IPS-18a (cell line): Measurements from ENCODE around the gene B3GAT2.
A peak's percentile ranks its signal among the peaks of the same experiment; 100 is the strongest.

Source experiments
- H3K27ac ChIP-seq: one replicate; pipeline ENCODE4 v1.5.1; 2013; ENCODE audit warnings: low read length
- H3K27me3 ChIP-seq: one replicate; pipeline ENCODE4 v1.6.1; 2013; ENCODE audit warnings: mild to moderate bottlenecking, low read length; ENCODE audit not compliant: control insufficient read depth, insufficient read depth
- H3K36me3 ChIP-seq: one replicate; pipeline ENCODE4 v1.6.1; 2013; ENCODE audit warnings: low read depth, low read length; ENCODE audit not compliant: control insufficient read depth
- H3K4me1 ChIP-seq: one replicate; pipeline ENCODE4 v1.6.1; 2013; ENCODE audit warnings: low read depth, low read length; ENCODE audit not compliant: control insufficient read depth
- H3K4me3 ChIP-seq: one replicate; pipeline ENCODE4 v1.5.1; 2013; ENCODE audit warnings: low read length
- H3K9ac ChIP-seq: one replicate; pipeline ENCODE4 v1.6.1; 2013; ENCODE audit warnings: mild to moderate bottlenecking, low read length, moderate library complexity
- H3K9me3 ChIP-seq: one replicate; pipeline ENCODE4 v1.6.1; 2013; ENCODE audit warnings: low read depth, low read length; ENCODE audit not compliant: control insufficient read depth

B3GAT2 gene, protein sequence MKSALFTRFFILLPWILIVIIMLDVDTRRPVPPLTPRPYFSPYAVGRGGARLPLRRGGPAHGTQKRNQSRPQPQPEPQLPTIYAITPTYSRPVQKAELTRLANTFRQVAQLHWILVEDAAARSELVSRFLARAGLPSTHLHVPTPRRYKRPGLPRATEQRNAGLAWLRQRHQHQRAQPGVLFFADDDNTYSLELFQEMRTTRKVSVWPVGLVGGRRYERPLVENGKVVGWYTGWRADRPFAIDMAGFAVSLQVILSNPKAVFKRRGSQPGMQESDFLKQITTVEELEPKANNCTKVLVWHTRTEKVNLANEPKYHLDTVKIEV

DNA sequence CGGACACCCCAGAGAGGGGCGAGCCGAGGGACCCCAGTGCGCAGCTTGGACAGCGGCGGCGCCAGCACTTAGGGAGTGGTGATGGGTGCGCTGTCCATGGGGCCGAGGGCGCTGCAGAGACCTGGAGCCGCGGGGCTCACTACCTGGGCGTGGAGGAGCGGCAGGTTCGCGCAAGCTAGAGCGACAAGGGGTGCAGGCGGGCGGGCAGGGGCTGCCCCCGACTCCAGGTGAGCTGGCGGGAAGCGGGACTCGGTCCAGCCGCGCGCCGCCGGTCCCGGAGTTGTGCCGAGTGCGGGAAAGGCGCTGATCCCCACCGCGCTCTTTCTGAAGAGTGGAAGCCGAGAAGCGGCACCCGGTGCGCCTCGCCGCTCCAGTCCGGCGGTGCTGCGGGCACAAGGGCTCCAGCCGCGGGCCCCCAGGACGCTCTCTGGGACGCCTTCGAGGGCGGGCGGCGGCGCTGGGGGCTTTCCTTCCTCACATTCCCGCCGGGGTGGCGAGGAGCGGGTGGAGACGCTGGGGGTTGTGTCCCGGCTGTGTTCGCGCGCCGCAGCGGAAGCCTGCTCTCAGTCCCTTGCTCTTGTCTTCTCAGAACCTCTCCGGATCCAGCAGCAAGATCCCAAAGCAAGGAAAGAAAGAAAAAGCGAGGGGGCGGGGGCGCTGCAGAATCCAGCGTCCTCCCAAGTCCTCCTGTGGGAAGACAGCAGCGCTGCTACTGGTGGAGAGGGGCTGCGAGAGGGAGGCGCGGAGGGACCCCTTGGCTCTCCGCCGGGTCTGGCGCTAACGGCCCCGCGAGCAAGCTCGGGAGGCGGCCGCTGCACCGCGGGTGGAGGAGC lies at the start of gene B3GAT2:
B3GAT2 (minus strand) TSS at position 610 of the 833 bp plus-strand sequence. CDS start 631 bp downstream, outside the sequence.
- no peaks in the 10 kb centered on the region for H3K36me3 ChIP-seq
- peaks cover 62% of the 10 kb centered on the region for H3K27me3 ChIP-seq
- peak within 1 kb of the TSS; percentile 66 for H3K4me3 ChIP-seq
- H3K9ac ChIP-seq = no peak within 1 kb of the TSS
- no peak within 1 kb of the TSS for H3K27ac ChIP-seq
- no peaks in the 10 kb centered on the region for H3K9me3 ChIP-seq
- H3K4me1 ChIP-seq = peaks cover 6% of the 10 kb centered on the region

DNA sequence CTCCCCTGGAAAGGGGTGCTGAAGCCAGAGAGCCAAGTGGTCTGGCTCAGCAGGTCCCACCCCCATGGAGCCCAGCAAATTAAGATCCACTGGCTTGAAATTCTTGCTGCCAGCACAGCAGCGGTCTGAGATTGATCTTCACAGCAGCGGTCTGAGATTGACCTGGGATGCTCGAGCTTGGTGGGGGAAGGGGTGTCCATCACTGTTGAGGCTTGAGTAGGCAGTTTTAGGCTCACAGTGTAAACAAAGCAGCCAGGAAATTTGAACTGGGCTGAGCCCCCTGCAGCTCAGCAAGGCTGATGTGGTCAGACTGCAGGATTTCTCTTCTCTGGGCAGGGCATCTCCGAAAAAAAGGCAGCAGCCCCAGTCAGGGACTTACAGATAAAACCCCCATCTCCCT lies 41.3 kb upstream of the B3GAT2 start:
- Histone ChIP-seq H3K4me3 (no peak overlapping the region), H3K27me3 (no peaks in the 10 kb centered on the region), H3K9ac (no peak overlapping the region), H3K4me1 (no peaks in the 10 kb centered on the region), H3K9me3 (no peaks in the 10 kb centered on the region), H3K36me3 (no peaks in the 10 kb centered on the region), H3K27ac (no peak overlapping the region)

DNA sequence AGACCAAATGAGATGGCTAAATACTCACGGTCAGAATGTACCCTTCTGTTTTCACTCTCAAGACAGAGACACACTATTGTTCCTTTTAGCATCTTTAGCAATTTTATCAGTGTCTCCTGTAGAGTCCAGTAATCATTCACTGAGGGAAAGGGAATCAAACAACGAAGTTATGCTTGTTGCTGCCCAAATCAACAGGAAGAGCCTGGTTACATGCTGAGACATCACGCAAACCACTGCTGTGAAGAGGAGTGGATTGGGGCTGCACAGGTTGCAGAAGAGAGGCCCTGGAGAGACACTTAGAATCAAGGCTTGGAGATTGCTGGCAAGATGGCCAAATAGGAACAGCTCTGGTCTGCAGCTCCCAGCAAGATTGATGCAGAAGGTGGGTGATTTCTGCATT lies 40.5 kb upstream of the B3GAT2 start:
- H3K9me3 ChIP-seq = no peaks in the 10 kb centered on the region
- no peaks in the 10 kb centered on the region for H3K4me1 ChIP-seq
- H3K27me3 ChIP-seq = no peaks in the 10 kb centered on the region
- H3K4me3 ChIP-seq = no peak overlapping the region
- no peak overlapping the region for H3K27ac ChIP-seq
- H3K36me3 ChIP-seq = no peaks in the 10 kb centered on the region
- no peak overlapping the region for H3K9ac ChIP-seq

DNA sequence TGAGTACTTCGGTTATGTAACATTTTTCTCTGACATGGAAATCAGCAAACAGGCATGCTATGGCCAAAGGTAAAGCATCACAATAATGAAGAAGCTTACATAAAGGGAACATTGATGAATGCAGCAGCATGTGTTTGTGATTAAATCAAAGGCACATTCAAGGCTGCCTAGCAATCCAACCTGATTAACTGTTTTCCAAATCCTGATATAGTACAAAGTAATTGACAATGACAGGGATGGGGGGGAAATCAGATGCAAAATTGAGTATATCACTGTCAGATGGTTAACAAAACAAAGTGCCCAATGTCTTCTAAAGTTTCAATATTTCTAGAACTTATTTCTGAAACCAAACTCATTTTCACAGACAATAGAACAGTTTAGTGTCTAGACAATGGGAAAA lies 39.2 kb upstream of the B3GAT2 start:
- Histone ChIP-seq H3K27me3 (no peaks in the 10 kb centered on the region), H3K4me3 (no peak overlapping the region), H3K9me3 (no peaks in the 10 kb centered on the region), H3K4me1 (no peaks in the 10 kb centered on the region), H3K27ac (no peak overlapping the region), H3K9ac (no peak overlapping the region), H3K36me3 (no peaks in the 10 kb centered on the region)

DNA sequence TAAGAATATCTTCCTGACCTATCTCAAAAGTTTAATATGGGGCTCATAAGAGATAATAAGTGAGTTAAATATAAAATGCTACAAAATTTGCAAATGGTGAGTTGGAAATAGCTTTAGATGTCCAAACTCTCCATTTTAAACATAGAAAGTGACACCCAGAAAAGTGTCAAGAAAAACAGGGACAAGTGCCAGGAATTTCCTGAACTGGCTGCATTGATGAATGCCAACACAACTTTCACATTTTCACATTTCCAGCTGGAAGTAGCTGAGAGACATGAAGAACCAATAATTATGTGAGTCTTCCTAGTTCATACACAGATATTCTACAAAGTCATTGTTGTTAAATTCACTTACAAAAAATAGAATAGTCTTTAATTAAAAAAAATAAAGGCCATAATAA lies 38.6 kb upstream of the B3GAT2 start:
- Histone ChIP-seq H3K9me3 (no peaks in the 10 kb centered on the region), H3K4me3 (no peak overlapping the region), H3K9ac (no peak overlapping the region), H3K4me1 (no peaks in the 10 kb centered on the region), H3K27me3 (no peaks in the 10 kb centered on the region), H3K36me3 (no peaks in the 10 kb centered on the region), H3K27ac (no peak overlapping the region)

DNA sequence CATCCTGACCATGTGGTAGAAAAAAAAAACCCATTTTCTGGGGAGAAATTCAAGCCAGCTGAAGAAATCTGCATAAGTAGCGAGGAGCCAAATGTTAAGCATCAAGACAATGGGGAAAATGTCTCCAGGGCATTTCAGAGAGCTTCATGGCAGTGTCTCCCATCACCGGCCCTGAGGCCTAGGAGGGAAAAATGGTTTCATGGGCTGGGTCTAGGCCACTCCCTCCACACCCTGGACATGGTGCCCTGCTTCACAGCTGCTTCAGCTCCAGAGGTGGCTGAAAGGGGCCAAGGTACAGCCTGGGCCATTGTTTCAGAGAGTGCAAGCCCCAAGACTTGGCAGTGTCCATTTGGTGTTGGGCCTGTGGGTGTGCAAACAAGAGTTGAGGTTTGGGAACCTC lies 34.4 kb upstream of the B3GAT2 start:
- no peak overlapping the region for H3K27ac ChIP-seq
- no peaks in the 10 kb centered on the region for H3K36me3 ChIP-seq
- no peaks in the 10 kb centered on the region for H3K4me1 ChIP-seq
- no peaks in the 10 kb centered on the region for H3K9me3 ChIP-seq
- H3K4me3 ChIP-seq = no peak overlapping the region
- H3K9ac ChIP-seq = no peak overlapping the region
- no peaks in the 10 kb centered on the region for H3K27me3 ChIP-seq

DNA sequence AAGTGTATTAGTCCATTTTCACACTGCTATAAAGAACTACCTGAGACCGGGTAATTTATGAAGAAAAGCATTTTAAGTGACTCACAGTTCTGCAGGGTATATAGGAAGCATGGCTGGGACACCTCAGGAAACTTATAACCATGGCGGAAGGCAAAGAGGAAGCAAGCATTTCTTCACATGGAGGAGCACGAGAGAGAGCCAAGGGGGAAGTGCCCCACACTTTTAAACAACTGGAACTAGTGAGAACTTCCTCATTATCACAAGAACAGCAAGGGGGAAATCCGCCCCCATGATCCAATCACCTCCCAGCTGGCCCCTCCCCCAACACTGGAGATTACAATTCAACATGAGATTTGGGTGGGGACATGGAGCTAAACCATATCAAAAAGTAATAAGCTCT lies 28.3 kb upstream of the B3GAT2 start:
- Histone ChIP-seq H3K9me3 (no peaks in the 10 kb centered on the region), H3K27ac (no peak overlapping the region), H3K27me3 (no peaks in the 10 kb centered on the region), H3K4me3 (no peak overlapping the region), H3K4me1 (no peaks in the 10 kb centered on the region), H3K9ac (no peak overlapping the region), H3K36me3 (no peaks in the 10 kb centered on the region)

DNA sequence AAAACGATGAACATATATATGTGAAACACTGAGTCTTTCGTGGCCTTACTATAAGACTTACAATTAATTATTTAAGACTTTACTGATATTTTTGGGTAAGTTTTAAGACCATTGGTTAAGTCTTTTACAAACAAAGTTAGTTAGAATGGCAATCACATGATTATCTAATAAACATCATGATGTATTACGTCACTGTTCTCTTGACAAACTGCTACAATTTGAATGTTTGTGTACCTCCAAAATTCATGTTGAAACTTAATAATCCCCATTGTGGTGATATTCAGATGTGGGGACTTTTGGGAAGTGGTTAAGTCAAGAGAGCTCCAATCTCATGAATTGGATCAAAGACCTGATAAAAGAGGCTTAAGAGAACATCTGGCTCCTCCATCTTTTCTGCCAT lies 25.9 kb upstream of the B3GAT2 start:
- Histone ChIP-seq H3K27me3 (no peaks in the 10 kb centered on the region), H3K4me3 (no peak overlapping the region), H3K4me1 (no peaks in the 10 kb centered on the region), H3K27ac (no peak overlapping the region), H3K9ac (no peak overlapping the region), H3K9me3 (no peaks in the 10 kb centered on the region), H3K36me3 (no peaks in the 10 kb centered on the region)

DNA sequence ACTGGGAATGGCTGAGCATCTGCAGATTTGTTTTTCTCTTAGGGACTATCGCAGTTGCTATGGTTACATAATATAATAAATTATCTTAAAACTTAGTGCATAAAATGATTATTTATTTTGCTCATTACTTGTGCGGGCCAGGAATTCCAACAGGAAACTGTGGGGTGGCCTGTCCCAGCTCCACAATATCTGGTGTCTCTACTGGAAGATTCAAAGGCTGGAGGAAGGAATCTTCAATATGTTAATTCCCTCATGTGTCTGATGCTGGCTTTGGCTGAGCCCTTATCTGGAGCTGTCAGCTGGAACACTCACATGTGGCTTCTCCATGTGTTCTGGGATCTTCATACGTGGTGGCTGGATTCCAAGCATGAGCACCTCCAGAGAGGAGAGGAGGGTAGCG lies 23.9 kb upstream of the B3GAT2 start:
- Histone ChIP-seq H3K4me1 (no peaks in the 10 kb centered on the region), H3K9ac (no peak overlapping the region), H3K4me3 (no peak overlapping the region), H3K27me3 (no peaks in the 10 kb centered on the region), H3K36me3 (no peaks in the 10 kb centered on the region), H3K27ac (no peak overlapping the region), H3K9me3 (no peaks in the 10 kb centered on the region)

DNA sequence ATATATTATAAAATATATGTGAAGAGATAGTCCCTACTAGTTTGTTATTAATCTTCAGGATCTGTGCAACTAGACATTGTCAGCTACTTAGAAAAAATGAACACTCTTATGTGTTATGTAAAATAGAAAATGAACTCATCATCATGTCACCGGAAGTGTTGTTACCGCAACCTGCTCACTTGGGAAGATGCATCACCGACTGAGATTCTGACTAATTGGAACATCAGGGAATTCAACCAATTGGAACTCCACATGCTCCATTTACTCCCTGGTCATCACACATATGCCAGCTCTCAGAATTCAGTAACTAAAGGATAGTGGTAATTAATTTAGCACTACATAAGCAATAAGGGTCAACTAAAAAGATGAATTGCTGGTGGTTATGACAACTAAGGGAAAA lies 16.7 kb upstream of the B3GAT2 start:
- H3K9me3 ChIP-seq = no peaks in the 10 kb centered on the region
- no peaks in the 10 kb centered on the region for H3K36me3 ChIP-seq
- no peak overlapping the region for H3K9ac ChIP-seq
- no peak overlapping the region for H3K27ac ChIP-seq
- H3K27me3 ChIP-seq = no peaks in the 10 kb centered on the region
- no peaks in the 10 kb centered on the region for H3K4me1 ChIP-seq
- no peak overlapping the region for H3K4me3 ChIP-seq

DNA sequence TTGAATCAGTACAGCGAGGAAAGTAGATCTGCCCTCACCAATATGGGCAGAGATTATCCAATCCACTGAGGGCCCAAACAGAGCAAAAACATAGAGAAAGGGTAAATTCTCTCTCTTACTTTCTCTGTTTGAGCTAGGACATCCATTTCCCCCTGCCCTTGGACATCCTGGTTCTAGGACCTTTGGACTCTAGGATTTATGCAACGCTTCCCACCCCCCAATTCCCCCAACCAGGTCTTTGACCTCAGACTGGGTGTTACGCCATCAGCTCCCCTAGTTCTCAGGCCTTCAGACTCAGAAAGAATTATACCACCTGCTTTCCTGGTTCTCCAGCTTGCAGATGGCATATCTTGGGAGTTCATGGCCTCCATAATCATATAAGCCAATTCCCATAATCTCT lies 10.2 kb upstream of the B3GAT2 start:
- Histone ChIP-seq H3K4me1 (no peaks in the 10 kb centered on the region), H3K9me3 (no peaks in the 10 kb centered on the region), H3K27me3 (no peaks in the 10 kb centered on the region), H3K36me3 (no peaks in the 10 kb centered on the region), H3K9ac (no peak overlapping the region), H3K4me3 (no peak overlapping the region), H3K27ac (no peak overlapping the region)

DNA sequence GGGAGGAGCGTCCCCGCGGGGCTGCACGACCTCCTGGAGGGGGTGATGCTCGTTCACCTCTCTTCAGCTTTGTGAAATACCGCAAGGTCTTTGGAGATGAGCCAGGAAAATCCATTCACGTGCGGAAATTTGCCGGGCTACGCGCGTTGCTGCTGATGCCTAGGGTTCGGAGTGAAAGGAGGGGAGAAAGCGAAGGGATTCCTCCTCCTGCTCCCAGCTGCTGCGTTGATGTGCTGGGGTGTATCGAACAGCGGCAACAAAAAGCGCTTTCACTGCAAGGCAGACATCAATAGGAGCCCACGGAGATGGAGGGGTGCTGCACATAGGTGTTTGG lies 391 bp upstream of the B3GAT2 start:
- H3K27me3 ChIP-seq = peaks cover 62% of the 10 kb centered on the region
- H3K9me3 ChIP-seq = no peaks in the 10 kb centered on the region
- no peak overlapping the region for H3K9ac ChIP-seq
- H3K27ac ChIP-seq = no peak overlapping the region
- peaks cover 5% of the 10 kb centered on the region for H3K4me1 ChIP-seq
- no peaks in the 10 kb centered on the region for H3K36me3 ChIP-seq
- peak overlapping the region; percentile 66 for H3K4me3 ChIP-seq
